Smooth muscle cell (in vitro differentiated cells): ENCODE results near the gene CEP41. TPM values are rescaled to one million over a fixed set of nuclear protein-coding genes. Genes with fewer than 3 reads are reported as not detected.

Experiments
- DNase-seq: peaks from one replicate; lab custom pipeline; 2025; ENCODE audit not compliant: unreplicated experiment; lab: John Stamatoyannopoulos, UW
- H2AFZ ChIP-seq: fragments of 200-600 bp; sonication (generic); 2 replicates; pipeline ENCODE4 v1.6.0; 2016; ENCODE audit warnings: antibody characterized with exemption, low read depth, mild to moderate bottlenecking
- H3F3A ChIP-seq: fragments of 200-600 bp; sonication (generic); 2 replicates; pipeline ENCODE4 v1.6.0; 2017; ENCODE audit warnings: antibody characterized with exemption, low read depth
- H3K27ac ChIP-seq: fragments of 200-600 bp; sonication (generic); 2 replicates; pipeline ENCODE4 v1.5.1; 2016; ENCODE audit warnings: low read depth, mild to moderate bottlenecking
- H3K27me3 ChIP-seq: fragments of 200-600 bp; sonication (generic); 2 replicates; pipeline ENCODE4 v1.6.1; 2016; ENCODE audit warnings: low read depth, mild to moderate bottlenecking
- H3K36me3 ChIP-seq: fragments of 200-600 bp; sonication (generic); 2 replicates; pipeline ENCODE4 v1.5.1; 2016; ENCODE audit warnings: low read depth
- H3K4me1 ChIP-seq: fragments of 200-600 bp; sonication (generic); 2 replicates; pipeline ENCODE4 v1.5.1; 2016; ENCODE audit warnings: low read depth
- H3K4me2 ChIP-seq: fragments of 200-600 bp; sonication (generic); 2 replicates; pipeline ENCODE4 v1.6.0; 2016; ENCODE audit warnings: mild to moderate bottlenecking
- H3K4me3 ChIP-seq: fragments of 200-600 bp; sonication (generic); 2 replicates; pipeline ENCODE4 v1.5.1; 2016; ENCODE audit warnings: mild to moderate bottlenecking
- H3K79me2 ChIP-seq: fragments of 200-600 bp; sonication (generic); 2 replicates; pipeline ENCODE4 v1.6.0; 2016; ENCODE audit warnings: low read depth, mild to moderate bottlenecking
- H3K9ac ChIP-seq: fragments of 200-600 bp; sonication (generic); 2 replicates; pipeline ENCODE4 v1.6.0; 2016; ENCODE audit warnings: low read depth
- H3K9me3 ChIP-seq: fragments of 200-600 bp; sonication (generic); replicated peaks from 2 replicates; pipeline ENCODE4 v1.5.1; 2016; ENCODE audit warnings: low read depth
- H4K20me1 ChIP-seq: fragments of 200-600 bp; sonication (generic); 2 replicates; pipeline ENCODE4 v1.6.0; 2016; ENCODE audit warnings: low read depth
- CTCF ChIP-seq: fragments of 200-600 bp; sonication (generic); IDR thresholded peaks from 2 replicates; pipeline ENCODE4 v1.5.1; 2017; ENCODE audit warnings: borderline replicate concordance, mild to moderate bottlenecking, antibody characterized with exemption; ENCODE audit not compliant: insufficient read depth, poor library complexity, severe bottlenecking
- WGBS: methylation state at CpG from one replicate; pipeline ENCODE4 v1.1.7; 2016; ENCODE audit warnings: low lambda C conversion rate; 5-methylcytosine and 5-hydroxymethylcytosine counted together
- polyA plus RNA-seq: library from polyadenylated mRNA; unstranded; fragments of >200 nt; fragmentation: Nextera tagmentation; extraction: Ambion mirVana; gene quantifications from 2 replicates; pipeline ENCODE4 v1.2.1, GENCODE V29; 2016
- total RNA-seq: library from RNA; depleted of rRNA; stranded (reverse); fragments of >200 nt; gene quantifications from 2 replicates; pipeline ENCODE4 v1.2.3, GENCODE V29; 2014

Gene CEP41
- total RNA-seq (18.3 and 23.0 TPM in 2 replicates), polyA plus RNA-seq (27.1 and 35.1 TPM in 2 replicates)

GRCh38 chr7:130440527-130441365 is at the start of gene CEP41:
Gene CEP41 (minus strand): TSS chr7:130441016. CDS start chr7:130440966, 50 bp downstream.
- no peaks in the 10 kb centered on the region for H4K20me1 ChIP-seq
- H3K4me2 ChIP-seq: peak within 1 kb of the TSS; percentile 90
- TF ChIP-seq CTCF: no peak

GRCh38 chr7:130490311-130490791 is 49.5 kb upstream of the CEP41 start:
- H3K4me3 ChIP-seq: peak overlapping the region; percentile 64
- peak overlapping the region; percentile 82 for H3K4me2 ChIP-seq
- no peaks in the 10 kb centered on the region for H3K27me3 ChIP-seq
- peak overlapping the region; percentile 92 for H3K27ac ChIP-seq
- no peaks in the 10 kb centered on the region for H3K36me3 ChIP-seq
- 41% methylated on average over 21 of the region's 21 CpGs for WGBS
- peaks cover 17% of the 10 kb centered on the region for H3F3A ChIP-seq
- H4K20me1 ChIP-seq: peaks cover 29% of the 10 kb centered on the region
- TF ChIP-seq CTCF: no peak
- peaks cover 33% of the 10 kb centered on the region for H3K79me2 ChIP-seq
- peak overlapping the region; percentile 6 for H2AFZ ChIP-seq
- H3K4me1 ChIP-seq: peaks cover 28% of the 10 kb centered on the region
- H3K9me3 ChIP-seq: no peaks in the 10 kb centered on the region
- DNase-seq: no peak
- H3K9ac ChIP-seq: peak overlapping the region; percentile 31

More at GRCh38 chr7:130440527-130441365, at the start of gene CEP41:
- DNase-seq: peak; percentile 88
- Histone ChIP-seq H3K9ac (peak within 1 kb of the TSS; percentile 76), H3K4me3 (peak within 1 kb of the TSS; percentile 66), H2AFZ (peak within 1 kb of the TSS; percentile 91), H3F3A (no peaks in the 10 kb centered on the region), H3K36me3 (no peaks in the 10 kb centered on the region), H3K4me1 (peaks cover 26% of the 10 kb centered on the region), H3K27ac (peak within 1 kb of the TSS; percentile 79), H3K9me3 (no peaks in the 10 kb centered on the region), H3K79me2 (peaks cover 19% of the 10 kb centered on the region), H3K27me3 (no peaks in the 10 kb centered on the region)
- WGBS: 6% methylated on average over 37 of the region's 61 CpGs

DNA sequence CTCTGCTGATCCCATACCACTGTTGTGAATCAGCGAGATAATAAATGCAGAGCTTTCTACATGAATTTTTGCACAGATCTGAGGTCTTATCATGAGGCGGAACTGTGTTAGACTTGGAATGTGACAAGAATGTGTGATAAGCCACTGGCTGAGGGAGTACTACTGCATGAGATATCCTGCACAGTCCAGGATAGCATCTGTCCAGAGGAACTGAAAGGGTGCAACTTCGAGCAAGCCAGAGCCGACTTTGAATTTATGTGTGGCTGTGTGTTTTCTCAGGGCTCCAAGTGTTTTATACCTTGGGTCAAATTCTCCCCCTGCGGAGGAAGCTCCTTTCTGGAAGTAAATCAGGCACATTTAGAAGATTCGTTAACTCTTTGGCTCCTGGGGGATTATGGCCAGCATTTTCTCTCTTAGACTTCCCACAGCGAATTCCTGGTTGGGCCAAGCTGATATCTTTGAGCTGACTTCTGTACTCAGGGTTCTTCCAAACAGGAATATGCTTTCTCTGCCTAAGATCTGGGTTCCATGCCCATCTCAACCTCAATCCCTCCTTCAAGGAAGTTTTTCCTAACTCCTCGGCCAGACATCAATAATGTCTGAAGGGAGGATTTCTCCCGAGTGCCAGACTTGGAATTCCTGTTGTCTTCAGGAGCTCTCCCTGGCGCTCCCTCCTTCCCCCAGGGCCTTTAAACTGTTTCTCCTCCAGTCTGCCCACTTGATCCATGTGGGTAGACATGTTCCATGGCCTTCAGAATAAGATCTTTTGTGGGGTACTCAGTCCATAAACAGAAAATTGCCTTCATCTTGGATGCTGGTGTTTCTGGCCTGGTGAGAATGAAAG is 48.5 kb upstream of the CEP41 start:
- H3F3A ChIP-seq: peaks cover 17% of the 10 kb centered on the region
- 15% methylated on average over 10 of the region's 10 CpGs for whole genome bisulfite sequencing
- H3K4me1 ChIP-seq: peaks cover 22% of the 10 kb centered on the region
- no peak for DNase-seq
- H3K9ac ChIP-seq: peak overlapping the region; percentile 23
- peak overlapping the region; percentile 73 for H2AFZ ChIP-seq
- peak overlapping the region; percentile 82 for H3K4me2 ChIP-seq
- no peak for TF ChIP-seq CTCF
- H3K9me3 ChIP-seq: no peaks in the 10 kb centered on the region
- peaks cover 20% of the 10 kb centered on the region for H4K20me1 ChIP-seq
- H3K36me3 ChIP-seq: no peaks in the 10 kb centered on the region
- no peaks in the 10 kb centered on the region for H3K27me3 ChIP-seq
- peak overlapping the region; percentile 92 for H3K27ac ChIP-seq
- H3K79me2 ChIP-seq: peaks cover 23% of the 10 kb centered on the region
- H3K4me3 ChIP-seq: peak overlapping the region; percentile 64
